RPMI8226 (cell line): ENCODE results near the gene CTNND2.

Experiments
- DNase-seq: peaks from one replicate; pipeline ENCODE4 v3.0.0-alpha.2; 2015

Gene CTNND2

DNA sequence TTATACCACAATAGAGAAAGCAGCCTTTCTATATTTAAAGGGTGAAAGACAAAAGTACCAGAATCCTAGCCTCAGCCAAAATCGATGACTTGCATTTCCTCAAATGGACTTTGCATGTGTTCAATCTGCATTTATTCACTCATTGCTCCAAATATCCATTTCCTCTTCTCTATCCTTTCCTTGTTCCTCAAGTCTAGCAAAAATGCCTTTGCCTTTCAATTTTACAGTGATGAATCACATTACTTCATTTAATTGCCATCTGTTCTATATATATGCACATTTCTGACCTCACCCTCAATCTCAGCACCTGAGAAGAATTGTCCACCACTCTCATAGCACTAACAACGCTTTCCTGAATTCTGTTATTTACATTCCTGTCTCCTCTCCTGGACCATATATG, 329.5 kb downstream of the CTNND2 start:
- no peak for DNase-seq

DNA sequence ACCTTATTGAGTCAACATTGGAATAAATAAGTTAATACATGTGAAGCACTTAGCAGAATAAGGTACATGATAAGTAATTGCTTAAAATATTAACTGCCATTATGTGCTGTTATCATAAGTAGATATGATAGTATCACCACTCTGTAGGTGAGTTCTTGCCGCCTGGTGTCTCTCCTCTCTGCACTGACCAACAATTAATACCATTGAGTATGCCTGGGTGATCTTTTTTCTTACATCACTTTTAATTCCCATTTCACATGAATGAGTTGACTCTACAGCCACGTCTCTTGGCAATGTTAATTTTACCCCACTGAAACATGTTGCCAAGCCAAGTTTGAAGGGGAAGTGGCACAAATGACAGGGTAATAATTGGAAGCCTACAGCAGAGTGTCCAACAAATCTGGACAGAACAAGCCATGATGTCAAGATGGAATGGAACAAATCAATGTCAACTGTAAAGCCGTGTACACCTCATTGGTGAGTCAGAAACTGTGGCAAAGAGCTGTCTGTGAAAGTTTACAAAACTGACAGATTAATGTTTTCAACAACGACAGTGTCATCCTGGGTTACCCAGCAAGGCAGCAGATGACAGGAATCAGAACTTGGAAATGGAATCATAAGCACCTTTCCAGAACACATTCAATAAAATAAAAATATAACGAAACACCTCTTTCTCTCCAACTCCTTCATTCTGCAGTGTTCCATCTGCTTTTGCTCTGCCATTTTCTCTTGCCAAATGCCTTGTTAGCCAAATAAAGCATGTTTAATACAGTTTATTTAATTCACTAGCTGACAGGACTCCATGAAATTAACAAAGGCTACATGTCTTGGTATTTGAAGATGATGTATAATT, 330.9 kb downstream of the CTNND2 start:
- no peak for DNase-seq

GRCh38 chr5:11564706-11565105, 339.5 kb downstream of the CTNND2 start:
- no peak for DNase-seq

- DNase-seq: no peak
Observed at GRCh38 chr5:11563822-11564221, 340.4 kb downstream of the CTNND2 start.

DNA sequence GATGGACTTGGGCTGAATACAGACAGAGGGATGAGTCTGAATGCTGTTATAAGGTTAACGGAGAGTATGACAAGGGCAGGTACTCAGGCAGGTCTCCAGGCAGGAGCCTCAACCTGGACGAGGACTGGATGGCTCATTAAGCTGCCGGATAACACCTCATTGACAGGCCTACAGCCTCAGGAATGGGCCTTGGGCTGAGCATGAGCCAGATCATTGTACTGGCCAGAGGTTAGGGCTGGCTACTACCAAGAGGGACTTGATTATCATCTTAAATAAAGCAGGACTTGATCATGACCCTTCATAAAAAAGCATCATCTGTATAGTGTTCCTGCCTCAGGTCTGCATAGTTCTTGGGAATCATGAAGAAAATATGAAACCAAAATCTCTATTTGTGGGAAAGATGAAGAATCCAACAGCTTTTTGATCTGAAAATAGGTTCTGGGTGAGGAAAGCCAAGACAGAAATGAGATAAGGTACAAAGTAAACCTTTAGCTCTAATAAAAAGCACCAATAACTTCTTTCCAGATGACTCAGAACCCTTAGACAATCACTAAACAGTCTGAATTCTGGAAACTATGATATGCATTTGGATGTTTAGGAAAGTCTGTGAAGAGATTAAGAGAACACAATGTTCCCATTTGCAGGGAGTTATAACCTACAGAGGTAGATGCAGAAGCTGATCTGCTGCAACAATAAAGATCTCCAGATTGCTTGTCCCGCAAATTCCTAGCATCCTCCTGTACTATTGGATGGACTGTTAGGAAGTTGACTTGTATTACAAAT, 343.1 kb downstream of the CTNND2 start:
- DNase-seq: no peak

DNA sequence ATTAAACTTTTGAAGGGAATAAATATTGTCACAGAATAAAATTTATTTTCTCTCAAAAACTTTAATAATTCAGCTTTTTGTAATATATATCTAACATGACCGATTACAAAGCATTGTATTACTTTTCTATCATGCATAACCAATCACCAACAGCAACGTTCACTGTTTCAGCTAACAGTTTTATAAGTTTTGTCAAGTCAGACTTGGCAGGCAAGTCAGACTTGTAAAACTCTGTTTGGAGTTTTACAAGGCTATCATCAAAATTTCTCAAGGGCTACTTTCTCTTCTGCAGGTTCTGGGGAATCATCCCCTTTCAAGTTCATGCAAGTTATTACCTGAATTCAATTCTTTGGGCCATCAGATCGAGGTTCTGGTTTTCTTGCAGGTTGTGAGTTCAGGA, 347.2 kb downstream of the CTNND2 start:
- DNase-seq: no peak

GRCh38 chr5:11555171-11555570, 349.1 kb downstream of the CTNND2 start:
- DNase-seq: no peak

- no peak for DNase-seq
Observed at GRCh38 chr5:11547730-11548129, 356.5 kb downstream of the CTNND2 start.

GRCh38 chr5:11547140-11547539, 357.1 kb downstream of the CTNND2 start:
- DNase-seq: no peak

GRCh38 chr5:11540112-11540511, 364.1 kb downstream of the CTNND2 start:
- no peak for DNase-seq

DNA sequence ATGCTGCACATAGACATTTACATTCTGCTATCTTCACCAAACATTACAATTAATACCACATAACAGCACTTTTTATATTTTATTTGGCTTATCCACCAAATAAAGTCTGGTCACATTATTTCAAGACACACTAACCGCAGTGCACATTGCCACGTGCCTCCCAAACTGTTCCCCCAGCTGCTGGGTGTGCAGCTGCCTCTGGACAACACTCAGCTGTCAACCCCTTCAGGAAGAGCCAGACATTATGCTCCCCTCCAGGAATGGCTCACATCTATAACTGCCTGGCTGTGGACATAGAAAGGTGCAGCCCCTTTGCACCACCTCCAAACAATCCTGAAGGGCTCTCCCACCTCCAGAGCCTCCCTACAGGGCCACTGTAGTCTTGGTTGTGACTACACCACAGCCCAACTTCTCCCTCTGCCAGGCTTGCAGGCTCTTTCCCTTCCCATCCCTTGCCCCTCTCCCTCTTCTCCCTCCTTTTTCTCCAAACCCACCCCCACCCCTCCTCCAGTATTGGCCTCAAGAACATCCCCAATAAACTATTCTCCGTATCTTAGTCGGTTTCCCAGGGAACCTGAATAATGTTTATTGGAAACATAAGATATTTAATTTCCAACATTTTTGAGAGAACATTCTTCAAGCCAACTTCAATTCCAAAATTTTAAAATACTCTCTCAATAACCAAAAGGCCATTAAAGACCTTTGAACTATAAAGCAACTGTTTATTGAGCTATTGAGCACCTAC, 372.3 kb downstream of the CTNND2 start:
- no peak for DNase-seq

- peak; percentile 75 for DNase-seq
Observed at GRCh38 chr5:11528720-11529119, 375.5 kb downstream of the CTNND2 start.

DNA sequence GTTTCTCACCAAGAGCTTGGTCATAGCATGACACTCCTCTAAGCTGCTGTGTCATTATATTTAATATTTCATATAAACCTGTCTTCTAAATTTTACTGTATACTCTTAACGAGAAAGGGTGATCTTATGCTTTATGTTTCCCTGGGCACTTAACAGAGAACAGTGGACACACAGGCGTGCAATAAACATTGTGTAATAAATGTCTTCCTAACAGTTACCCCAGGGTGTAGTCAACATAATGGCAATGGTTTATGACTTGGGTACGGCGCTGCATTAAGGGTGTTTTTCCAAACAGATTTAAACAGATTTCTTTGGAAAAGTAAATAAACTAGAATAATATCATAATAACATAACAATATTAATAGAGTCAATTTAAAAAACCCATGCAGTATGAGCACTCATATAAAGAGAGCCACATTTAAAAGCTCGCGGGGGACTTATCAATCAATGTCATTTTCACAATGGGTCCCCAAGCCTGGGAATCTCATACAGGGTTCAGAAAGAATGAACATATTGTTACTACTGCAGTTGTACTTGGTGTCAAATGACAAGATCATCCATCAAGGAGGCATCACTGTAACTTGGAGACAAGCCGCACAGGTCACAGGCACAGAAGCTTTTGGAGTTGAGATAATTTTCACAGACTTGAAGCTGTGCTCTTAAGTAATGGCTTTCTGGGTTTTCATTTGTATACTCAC, 376.4 kb downstream of the CTNND2 start:
- no peak for DNase-seq

GRCh38 chr5:11525020-11525419, 379.2 kb downstream of the CTNND2 start:
- no peak for DNase-seq

- no peak for DNase-seq
Observed at GRCh38 chr5:11524188-11524587, 380.1 kb downstream of the CTNND2 start.

- no peak for DNase-seq
Observed at GRCh38 chr5:11522796-11523195, 381.4 kb downstream of the CTNND2 start.

DNA sequence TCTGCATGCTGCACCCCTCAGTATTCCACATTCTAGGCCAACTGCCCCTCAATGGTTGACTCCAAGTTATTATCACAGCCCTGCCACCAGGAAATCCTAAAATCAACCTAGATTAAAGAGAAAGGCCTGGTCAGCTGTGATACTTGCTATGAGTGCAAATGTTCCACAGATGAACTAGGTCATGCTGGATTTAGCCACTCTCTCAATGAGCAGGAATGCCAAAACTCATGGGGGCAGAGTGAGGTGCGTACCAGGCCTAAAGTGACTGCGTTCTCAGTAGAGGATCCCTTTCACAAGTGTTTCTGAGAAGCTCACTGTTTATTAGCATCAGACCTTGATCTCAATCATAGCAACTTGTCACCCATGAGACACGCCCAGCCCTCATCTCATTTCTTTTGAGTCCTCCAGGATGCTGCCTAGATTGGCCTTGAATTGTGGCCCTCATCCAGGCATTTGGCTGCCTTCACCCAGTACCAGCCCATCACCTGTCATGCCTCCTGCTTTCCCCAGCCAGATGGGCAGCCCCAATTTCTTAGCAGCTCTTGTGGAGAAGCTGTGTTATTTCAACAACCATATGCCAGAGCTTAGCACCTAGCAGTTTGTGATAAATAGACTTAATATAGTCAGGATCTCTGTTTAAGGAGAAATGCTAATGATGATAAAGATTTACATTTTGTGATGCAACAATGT, 383.9 kb downstream of the CTNND2 start:
- no peak for DNase-seq

DNA sequence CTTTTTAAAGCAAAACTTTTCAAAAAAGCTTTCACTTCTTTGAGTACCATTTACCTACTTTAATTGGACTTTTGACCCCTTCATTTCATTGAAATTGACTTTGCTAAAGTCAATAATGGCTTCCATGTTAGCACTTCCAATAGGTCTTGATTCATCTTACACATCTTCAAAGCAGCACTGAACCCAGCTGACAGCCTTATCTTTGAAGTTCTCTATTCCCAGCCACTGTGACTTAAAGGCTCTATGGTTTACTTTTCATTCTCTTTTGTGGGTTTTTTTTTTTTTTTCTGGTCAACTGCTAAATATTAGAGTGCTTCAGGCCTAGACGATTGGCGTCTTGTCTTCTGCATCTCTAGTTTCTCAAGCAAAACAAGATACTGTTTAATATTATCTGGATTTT, 385.0 kb downstream of the CTNND2 start:
- DNase-seq: no peak

DNA sequence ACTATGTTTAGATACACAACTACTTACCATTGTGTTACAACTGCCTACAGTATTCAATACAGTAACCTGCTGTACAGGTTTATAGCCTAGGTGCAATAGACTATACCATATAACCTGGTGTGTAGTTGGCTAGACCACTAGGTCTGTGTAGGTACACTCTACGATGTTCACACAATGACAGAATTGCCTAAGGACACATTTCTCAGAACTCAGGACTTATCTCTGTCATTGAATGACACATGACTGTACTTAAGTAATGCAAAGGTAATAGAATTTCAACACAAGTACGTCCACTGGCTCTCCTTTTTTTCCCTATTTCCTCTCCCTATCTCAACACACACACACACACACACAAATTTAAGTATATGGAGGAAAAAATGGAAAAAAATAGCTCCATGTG, 385.6 kb downstream of the CTNND2 start:
- DNase-seq: no peak

- no peak for DNase-seq
Observed at GRCh38 chr5:11514705-11515432, 389.4 kb downstream of the CTNND2 start.

DNA sequence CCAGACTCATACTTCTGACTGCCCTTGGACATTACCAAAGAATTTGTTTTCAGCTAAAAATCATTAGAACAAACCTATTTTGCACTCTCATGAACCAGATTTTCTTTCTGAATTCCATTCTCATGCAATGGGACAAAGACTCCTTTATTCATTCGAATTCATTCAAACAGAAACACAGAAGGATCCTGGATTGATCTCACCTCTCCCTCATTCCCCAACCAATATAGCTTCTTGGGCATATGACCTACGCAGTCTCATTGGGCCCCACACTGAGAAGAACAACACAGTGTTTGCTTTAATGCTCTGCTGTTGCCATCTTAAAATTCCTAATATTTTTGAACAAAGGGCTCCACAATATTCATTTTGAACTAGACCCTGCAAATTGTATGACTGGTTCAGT, 392.4 kb downstream of the CTNND2 start:
- no peak for DNase-seq

GRCh38 chr5:11510889-11511288, 393.4 kb downstream of the CTNND2 start:
- DNase-seq: no peak
